GM08714 (cell line): ENCODE data around the gene FAM9C.
A peak's percentile ranks its signal among the peaks of the same experiment; 100 is the strongest.

Experiments
- H3K4me3 ChIP-seq: fragments of 200-500 bp; sonication (Bioruptor generic); 2 replicates; pipeline ENCODE4 v1.5.1; 2014; ENCODE audit warnings: mild to moderate bottlenecking, low read length, inconsistent platforms
- ZNF274 ChIP-seq: IDR thresholded peaks from 2 replicates; pipeline ENCODE4 v1.6.1; 2012; ENCODE audit warnings: mild to moderate bottlenecking, low read depth, low read length

FAM9C gene

GRCh38 chrX:12989461-12989860 lies 55.0 kb downstream of the FAM9C start:
- no peak overlapping the region for H3K4me3 ChIP-seq
- no peak for TF ChIP-seq ZNF274

DNA sequence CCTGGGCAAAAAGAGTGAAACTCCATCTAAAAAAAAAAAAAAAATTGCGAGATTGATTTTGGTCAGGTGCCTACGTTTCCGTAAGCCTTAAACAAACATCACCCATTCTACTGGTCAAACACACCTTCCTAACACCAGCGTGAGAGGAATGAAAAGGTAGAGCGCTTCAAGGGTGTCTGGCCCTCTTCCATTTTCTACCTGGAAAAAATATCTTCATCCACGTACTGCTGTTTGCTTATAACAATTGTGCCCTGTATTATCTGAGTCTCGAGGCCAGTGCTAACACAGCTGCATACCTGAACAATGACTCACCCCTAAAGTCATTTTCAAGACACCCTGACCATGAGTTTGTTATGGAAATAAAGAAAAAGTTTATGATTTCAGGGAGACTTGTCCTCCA lies 55.6 kb downstream of the FAM9C start:
- no peak for TF ChIP-seq ZNF274
- no peak overlapping the region for H3K4me3 ChIP-seq

- TF ChIP-seq ZNF274: no peak
- no peak overlapping the region for H3K4me3 ChIP-seq
These were observed 56.4 kb downstream of the FAM9C start for GRCh38 chrX:12987900-12988594.

DNA sequence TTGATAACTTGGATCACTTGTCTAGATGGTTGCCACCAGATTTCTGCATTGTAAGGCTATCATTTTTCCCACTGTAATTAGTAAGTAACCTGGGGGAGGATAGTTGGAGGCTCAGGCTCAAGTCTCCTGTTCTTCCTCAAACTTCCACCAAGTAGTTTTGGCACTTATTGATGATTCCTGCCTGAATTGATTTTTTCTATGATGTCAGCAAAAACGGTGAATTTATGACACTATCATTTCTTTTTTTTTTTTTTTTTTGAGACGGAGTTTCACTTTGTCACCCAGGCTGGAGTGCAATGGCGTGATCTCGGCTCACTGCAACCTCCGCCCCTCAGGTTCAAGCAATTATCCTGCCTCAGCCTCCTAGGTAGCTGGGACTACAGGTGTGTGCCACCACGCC lies 57.1 kb downstream of the FAM9C start:
- 0 out of 2 replicates have a peak overlapping the region, but pooled peaks have one; percentile 6 for H3K4me3 ChIP-seq
- TF ChIP-seq ZNF274: no peak

DNA sequence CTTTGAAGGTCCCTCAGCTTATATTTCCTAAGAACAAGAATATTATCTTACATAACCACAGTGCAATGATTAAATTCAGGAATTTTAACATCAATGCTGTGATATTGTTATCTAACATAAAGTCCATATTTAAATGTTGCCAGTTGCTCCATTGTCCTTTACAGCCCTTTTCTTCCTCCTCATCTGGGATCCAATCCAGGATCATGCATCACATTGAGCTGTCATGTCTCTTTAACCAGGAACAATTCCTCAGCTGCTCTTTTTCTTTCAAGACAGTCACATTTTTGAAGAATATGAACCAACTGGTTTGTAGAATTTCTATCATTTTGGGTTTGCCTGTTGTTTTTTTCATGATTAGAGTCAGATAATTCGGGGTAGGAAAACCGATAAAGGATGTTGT lies 57.5 kb downstream of the FAM9C start:
- 0 out of 2 replicates have a peak overlapping the region, but pooled peaks have one; percentile 6 for H3K4me3 ChIP-seq
- no peak for TF ChIP-seq ZNF274

GRCh38 chrX:12986164-12986779 lies 58.1 kb downstream of the FAM9C start:
- TF ChIP-seq ZNF274: no peak
- peak overlapping the region; percentile 4; the same call in 1 of the 2 replicates for H3K4me3 ChIP-seq
